IMR-90 (cell line): ENCODE measurements around the gene CDH23. TPM values are rescaled to one million over a fixed set of nuclear protein-coding genes. Genes with fewer than 3 reads are reported as not detected.

Source experiments
- ATAC-seq: fragments of 200-7000 bp; cut with Tn5 transposase; 2 replicates; pipeline ENCODE4 v1.9.1; 2020; ENCODE audit warnings: low read depth, mild to moderate bottlenecking, moderate library complexity
- BruUV-seq: library from RNA; stranded (reverse); fragments of 400-500 nt; replicated peaks from 2 replicates; lab custom pipeline; 2021; lab: Mats Ljungman, UMichigan
- CTCF ChIA-PET: fragments of 300-600 bp; formaldehyde crosslinking; extraction: SDS; loops from one replicate; lab custom pipeline; 2021; ENCODE audit warnings: antibody characterized with exemption; lab: Yijun Ruan, JAX
- POLR2A ChIA-PET: fragments of 300-600 bp; sonication (Branson Sonifier 250); formaldehyde crosslinking; loops from one replicate; lab custom pipeline; 2022; ENCODE audit warnings: antibody characterized with exemption; ENCODE audit not compliant: unreplicated experiment; lab: Charles Lee
- DNase-seq: peaks from one replicate; pipeline ENCODE4 v3.0.0; 2013
- H2AFZ ChIP-seq: replicated peaks from 2 replicates; pipeline ENCODE3; 2013; ENCODE audit warnings: low read length, mild to moderate bottlenecking; ENCODE audit not compliant: poor library complexity
- H2AK5ac ChIP-seq: 2 replicates; pipeline ENCODE4 v1.6.1; 2013; ENCODE audit warnings: low read depth, low read length, inconsistent platforms
- H2AK9ac ChIP-seq: replicated peaks from 2 replicates; pipeline ENCODE3; 2013; ENCODE audit warnings: mild to moderate bottlenecking, low read depth, low read length, moderate library complexity; ENCODE audit not compliant: poor library complexity
- H2BK120ac ChIP-seq: 2 replicates; pipeline ENCODE4 v1.6.1; 2013; ENCODE audit warnings: low read depth, low read length, inconsistent platforms
- H2BK15ac ChIP-seq: 3 replicates; pipeline ENCODE4 v1.6.1; 2013; ENCODE audit warnings: low read depth, low read length, inconsistent platforms
- H2BK20ac ChIP-seq: 2 replicates; pipeline ENCODE4 v1.6.1; 2013; ENCODE audit warnings: low read depth, mild to moderate bottlenecking, inconsistent platforms, low read length, moderate library complexity
- H2BK5ac ChIP-seq: 2 replicates; pipeline ENCODE4 v1.6.1; 2013; ENCODE audit warnings: mild to moderate bottlenecking, low read depth, low read length, inconsistent platforms; ENCODE audit not compliant: poor library complexity, severe bottlenecking
- H3K14ac ChIP-seq: replicated peaks from 2 replicates; pipeline ENCODE4 v1.6.1; 2013; ENCODE audit warnings: low read depth, low read length, inconsistent platforms
- H3K18ac ChIP-seq: 2 replicates; pipeline ENCODE4 v1.6.1; 2013; ENCODE audit warnings: low read depth, low read length, control low read depth
- H3K23ac ChIP-seq: 2 replicates; pipeline ENCODE4 v1.6.1; 2013; ENCODE audit warnings: low read depth, low read length, inconsistent platforms
- H3K27ac ChIP-seq: 2 replicates; pipeline ENCODE4 v1.5.1; 2013; ENCODE audit warnings: mild to moderate bottlenecking, control low read depth, low read length; ENCODE audit not compliant: insufficient read depth
- H3K27me3 ChIP-seq: 2 replicates; pipeline ENCODE4 v1.6.1; 2013; ENCODE audit warnings: low read length; ENCODE audit not compliant: control insufficient read depth, insufficient read depth
- H3K36me3 ChIP-seq: 2 replicates; pipeline ENCODE4 v1.6.1; 2013; ENCODE audit warnings: low read length, mixed read lengths; ENCODE audit not compliant: control insufficient read depth, insufficient read depth
- H3K4ac ChIP-seq: 2 replicates; pipeline ENCODE4 v1.6.1; 2013; ENCODE audit warnings: low read depth, low read length, inconsistent platforms
- H3K4me1 ChIP-seq: 2 replicates; pipeline ENCODE4 v1.6.1; 2013; ENCODE audit warnings: low read length, mixed read lengths; ENCODE audit not compliant: control insufficient read depth, insufficient read depth
- H3K4me2 ChIP-seq: 2 replicates; pipeline ENCODE4 v1.6.1; 2013; ENCODE audit warnings: low read depth, mild to moderate bottlenecking, control low read depth, low read length, moderate library complexity
- H3K4me3 ChIP-seq: 2 replicates; pipeline ENCODE4 v1.5.1; 2013; ENCODE audit warnings: low read depth, mild to moderate bottlenecking, control low read depth, low read length, moderate library complexity; ENCODE audit not compliant: insufficient read depth
- H3K56ac ChIP-seq: 2 replicates; pipeline ENCODE4 v1.6.1; 2013; ENCODE audit warnings: low read length, inconsistent platforms; ENCODE audit not compliant: insufficient read depth; ENCODE audit errors: extremely low read depth
- H3K79me1 ChIP-seq, 2 experiments: 2 replicates each; pipeline ENCODE4 v1.6.1; 2013; ENCODE audit warnings: low read length in 2 of 2, inconsistent platforms in 1 of 2, low read depth in 1 of 2
- H3K9ac ChIP-seq: 2 replicates; pipeline ENCODE4 v1.6.1; 2013; ENCODE audit warnings: low read depth, low read length, control low read depth
- H3K9me1 ChIP-seq: 2 replicates; pipeline ENCODE4 v1.6.1; 2013; ENCODE audit warnings: low read length, inconsistent platforms; ENCODE audit not compliant: insufficient read depth
- H3K9me3 ChIP-seq: 2 replicates; pipeline ENCODE4 v1.6.1; 2013; ENCODE audit warnings: low read length; ENCODE audit not compliant: control insufficient read depth, insufficient read depth
- H4K20me1 ChIP-seq: 2 replicates; pipeline ENCODE4 v1.6.1; 2013; ENCODE audit warnings: low read length, inconsistent platforms; ENCODE audit not compliant: insufficient read depth
- H4K5ac ChIP-seq: 2 replicates; pipeline ENCODE4 v1.6.1; 2013; ENCODE audit warnings: mild to moderate bottlenecking, low read depth, low read length, control low read depth
- H4K8ac ChIP-seq, 2 experiments: 2 replicates each; pipeline ENCODE4 v1.6.1; 2013; ENCODE audit warnings: low read depth in 2 of 2, low read length in 2 of 2, control low read depth in 1 of 2, inconsistent platforms in 1 of 2
- H4K91ac ChIP-seq: 2 replicates; pipeline ENCODE4 v1.6.1; 2013; ENCODE audit warnings: low read depth, low read length, inconsistent platforms; ENCODE audit not compliant: insufficient read depth
- BHLHE40 ChIP-seq: fragments of 150-350 bp; IDR thresholded peaks from 2 replicates; pipeline ENCODE4 v1.6.1; 2016; ENCODE audit warnings: mild to moderate bottlenecking, low read depth, low read length
- CEBPB ChIP-seq: IDR thresholded peaks from 2 replicates; pipeline ENCODE4 v1.6.1; 2012; ENCODE audit warnings: low read depth, low read length, improper control_type of control experiment
- CHD1 ChIP-seq: IDR thresholded peaks from 2 replicates; pipeline ENCODE4 v1.6.1; 2012; ENCODE audit warnings: low read depth, low read length, improper control_type of control experiment
- FOS ChIP-seq: fragments of 150-350 bp; IDR thresholded peaks from 2 replicates; pipeline ENCODE4 v1.6.1; 2016; ENCODE audit warnings: low read depth, low read length
- MAFK ChIP-seq: IDR thresholded peaks from 2 replicates; pipeline ENCODE4 v1.6.1; 2012; ENCODE audit warnings: low read depth, low read length, improper control_type of control experiment
- MAZ ChIP-seq: IDR thresholded peaks from 2 replicates; pipeline ENCODE4 v1.6.1; 2012; ENCODE audit warnings: low read depth, mild to moderate bottlenecking, low read length, improper control_type of control experiment, moderate library complexity, borderline replicate concordance
- MXI1 ChIP-seq: IDR thresholded peaks from 2 replicates; pipeline ENCODE4 v1.6.1; 2012; ENCODE audit warnings: low read depth, mild to moderate bottlenecking, low read length, moderate library complexity, borderline replicate concordance
- NFE2L2 ChIP-seq: fragments of 150-350 bp; IDR thresholded peaks from 2 replicates; pipeline ENCODE4 v1.6.1; 2016; ENCODE audit warnings: low read depth, mild to moderate bottlenecking, low read length
- POLR2A ChIP-seq: IDR thresholded peaks from 2 replicates; pipeline ENCODE4 v1.6.1; 2012; ENCODE audit warnings: mild to moderate bottlenecking, low read depth, low read length
- RCOR1 ChIP-seq: IDR thresholded peaks from 2 replicates; pipeline ENCODE4 v1.6.1; 2012; ENCODE audit warnings: mild to moderate bottlenecking, low read length, improper control_type of control experiment; ENCODE audit not compliant: insufficient replicate concordance
- RFX5 ChIP-seq: IDR thresholded peaks from 2 replicates; pipeline ENCODE4 v1.8.0; 2012; ENCODE audit warnings: low read depth, mild to moderate bottlenecking, low read length, moderate library complexity
- WGBS, 2 experiments: methylation state at CpG; one replicate each; pipeline versions ENCODE4 v1.1.5 to v1.1.7; 2013; ENCODE audit warnings: missing lambda C conversion rate in 2 of 2; ENCODE audit not compliant: insufficient read length in 1 of 2; ENCODE audit errors: extremely low coverage in 2 of 2; 5-methylcytosine and 5-hydroxymethylcytosine counted together
- dilution Hi-C: fragments of 300-500 bp; cut with HindIII; formaldehyde crosslinking; loops from one replicate; pipeline ENCODE4 v1.14.3; 2018; ENCODE audit warnings: low sequenced_read_pairs; ENCODE audit not compliant: unreplicated experiment
- in situ Hi-C: fragments of 300-500 bp; cut with MboI; formaldehyde crosslinking; loops from 3 replicates; pipeline ENCODE4 v1.14.3; 2019; ENCODE audit warnings: low sequenced_read_pairs, inconsistent platforms, mixed read lengths
- intact Hi-C: fragments of 100-400 bp; cut with micrococcal nuclease; formaldehyde crosslinking; loops from 2 replicates; pipeline ENCODE4 v1.10.0; 2022
- polyA plus RNA-seq, 3 experiments: library from polyadenylated mRNA; depleted of rRNA; stranded (reverse); fragments of >200 nt; gene quantifications; 2 replicates each; pipeline ENCODE4 v1.2.3, GENCODE V29; 2012; ENCODE audit warnings: low replicate concordance in 1 of 3
- total RNA-seq: library from RNA; depleted of rRNA; stranded (reverse); fragments of >200 nt; gene quantifications from 2 replicates; pipeline ENCODE4 v1.2.3, GENCODE V29; 2012
- TF ChIP-seq, protein P1 (sequence below): fragments of 150-350 bp; IDR thresholded peaks from 2 replicates; pipeline ENCODE4 v1.6.1; 2016; ENCODE audit warnings: low read depth, mild to moderate bottlenecking, low read length, moderate library complexity, borderline replicate concordance

CDH23 gene
- total and polyA plus RNA-seq, 2 of the 4 experiments (the other 2 are of a cell fraction) = under 0.01 to 0.03 TPM

DNA sequence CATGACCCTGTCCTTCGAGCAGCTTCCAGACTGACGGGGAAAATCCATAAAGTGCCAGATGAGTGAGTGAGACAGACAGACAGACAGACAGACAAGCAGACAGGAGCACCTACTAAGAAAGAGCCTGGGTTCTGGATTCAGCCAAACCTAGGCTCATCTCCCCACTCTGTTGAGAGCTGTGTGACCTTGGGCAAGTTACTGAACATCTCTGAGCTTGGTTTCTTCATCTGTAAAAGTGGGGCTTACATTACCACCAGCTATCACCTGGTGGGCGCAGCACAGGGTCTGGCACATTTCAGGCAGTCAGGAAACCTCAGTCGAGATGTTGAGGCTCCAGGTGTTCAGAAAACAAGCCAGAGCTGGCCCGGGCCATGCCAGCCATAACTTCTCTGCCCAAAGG, 285.3 kb downstream of the CDH23 start:
- no peaks in the 10 kb centered on the region for H3K9me1 ChIP-seq
- no peak overlapping the region for H3K56ac ChIP-seq
- H4K91ac ChIP-seq = no peak overlapping the region
- H2BK120ac ChIP-seq = no peak overlapping the region
- H2AK9ac ChIP-seq = no peak overlapping the region
- in situ Hi-C loops (no loop called here), intact Hi-C loops (no loop called here), dilution Hi-C loops (no loop called here)
- no peak overlapping the region for H2BK5ac ChIP-seq
- ATAC-seq = no peak
- no peak overlapping the region for H3K9ac ChIP-seq
- H3K4me2 ChIP-seq = no peak overlapping the region
- no peak overlapping the region for H3K4ac ChIP-seq
- no peak for DNase-seq
- H4K8ac ChIP-seq = no peak overlapping the region
- BruUV-seq = no TSS peak
- no peaks in the 10 kb centered on the region for H3K9me3 ChIP-seq
- no peak for TF ChIP-seq CHD1
- no peak for TF ChIP-seq POLR2A
- no peak for TF ChIP-seq CEBPB
- no peak for TF ChIP-seq MXI1
- no peak for TF ChIP-seq MAFK
- TF ChIP-seq NFE2L2 = no peak
- TF ChIP-seq FOS = no peak
- TF ChIP-seq MAZ = no peak
- no peak for TF ChIP-seq RFX5
- TF ChIP-seq RCOR1 = no peak
- no peak for TF ChIP-seq BHLHE40
- TF ChIP-seq, protein P1, sequence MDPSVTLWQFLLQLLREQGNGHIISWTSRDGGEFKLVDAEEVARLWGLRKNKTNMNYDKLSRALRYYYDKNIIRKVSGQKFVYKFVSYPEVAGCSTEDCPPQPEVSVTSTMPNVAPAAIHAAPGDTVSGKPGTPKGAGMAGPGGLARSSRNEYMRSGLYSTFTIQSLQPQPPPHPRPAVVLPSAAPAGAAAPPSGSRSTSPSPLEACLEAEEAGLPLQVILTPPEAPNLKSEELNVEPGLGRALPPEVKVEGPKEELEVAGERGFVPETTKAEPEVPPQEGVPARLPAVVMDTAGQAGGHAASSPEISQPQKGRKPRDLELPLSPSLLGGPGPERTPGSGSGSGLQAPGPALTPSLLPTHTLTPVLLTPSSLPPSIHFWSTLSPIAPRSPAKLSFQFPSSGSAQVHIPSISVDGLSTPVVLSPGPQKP = no peak
- H2AK5ac ChIP-seq = no peak overlapping the region
- no peak overlapping the region for H4K5ac ChIP-seq
- no peak overlapping the region for H2AFZ ChIP-seq
- no peaks in the 10 kb centered on the region for H3K79me1 ChIP-seq
- no peak overlapping the region for H2BK20ac ChIP-seq
- no peaks in the 10 kb centered on the region for H4K20me1 ChIP-seq
- H3K4me1 ChIP-seq = no peaks in the 10 kb centered on the region
- CTCF ChIA-PET = no interaction called here
- no peak overlapping the region for H3K4me3 ChIP-seq
- 39% methylated on average over 4 of the region's 5 CpGs; no CpG with 5 or more reads in 1 of the 2 experiments for WGBS, 2 experiments
- no peak overlapping the region for H3K14ac ChIP-seq
- H3K18ac ChIP-seq = no peak overlapping the region
- no peaks in the 10 kb centered on the region for H3K36me3 ChIP-seq
- POLR2A ChIA-PET = interaction anchor here (0.6 kb wide), 1 partner anchor 23 kb away, joined by 4 read pairs; no protein-coding TSS in a partner anchor
- H3K23ac ChIP-seq = no peak overlapping the region
- no peak overlapping the region for H3K27ac ChIP-seq
- peaks cover 71% of the 10 kb centered on the region for H3K27me3 ChIP-seq
- H2BK15ac ChIP-seq = no peak overlapping the region
